GM19438 (cell line): ENCODE data around the gene EPHB1.

Source experiments
- ATAC-seq: cut with Tn5 transposase; IDR thresholded peaks from one replicate; pipeline ENCODE4 v1.9.1; 2021; ENCODE audit warnings: low read depth; ENCODE audit not compliant: unreplicated experiment

EPHB1 gene

DNA sequence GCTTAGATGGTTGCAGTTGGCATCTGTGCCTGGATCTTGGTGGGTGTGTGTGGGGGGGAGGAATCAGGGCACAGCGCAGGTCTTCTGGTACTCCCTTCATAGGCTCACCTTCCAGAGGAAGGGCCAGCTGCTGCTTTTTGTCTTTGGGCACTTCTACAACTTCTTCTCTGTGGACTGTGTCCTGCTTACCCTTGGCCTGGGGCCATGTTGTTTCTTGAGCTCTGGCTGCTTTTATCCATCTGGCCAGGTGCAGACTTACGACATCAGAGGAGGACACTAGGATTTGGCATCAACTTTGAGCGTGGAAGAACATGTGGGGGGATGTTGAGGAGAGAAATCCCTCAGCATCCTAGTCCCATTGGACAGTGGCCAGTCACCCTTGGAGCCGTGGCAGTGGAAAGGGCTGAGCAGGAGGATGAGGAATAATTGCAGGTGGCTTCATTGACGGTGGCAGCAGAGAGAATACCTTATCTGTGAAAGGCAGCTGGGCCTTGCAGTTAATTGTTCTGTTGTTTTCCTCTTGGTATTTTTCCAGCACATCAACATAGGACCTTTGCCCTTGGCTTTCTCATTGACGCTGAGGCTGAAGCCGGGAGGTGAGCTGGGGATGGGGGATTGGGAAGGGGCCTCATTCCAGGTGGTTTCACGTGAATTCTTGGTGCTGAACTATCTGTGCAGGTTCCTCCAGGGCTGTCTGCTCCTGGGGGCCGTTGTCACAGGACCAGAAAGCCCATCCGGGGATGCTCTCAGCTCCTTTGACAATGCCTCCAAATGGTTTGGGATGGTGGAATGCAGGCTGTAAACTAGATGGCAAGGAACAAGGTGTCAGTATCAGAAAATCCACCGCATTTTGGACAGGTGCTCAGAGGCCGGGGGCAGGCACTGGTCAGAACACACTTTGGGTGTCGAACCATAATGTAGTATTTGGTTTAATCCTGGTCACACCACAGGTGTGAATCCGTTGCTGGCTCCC lies 9.7 kb downstream of the EPHB1 start:
- ATAC-seq = no peak

DNA sequence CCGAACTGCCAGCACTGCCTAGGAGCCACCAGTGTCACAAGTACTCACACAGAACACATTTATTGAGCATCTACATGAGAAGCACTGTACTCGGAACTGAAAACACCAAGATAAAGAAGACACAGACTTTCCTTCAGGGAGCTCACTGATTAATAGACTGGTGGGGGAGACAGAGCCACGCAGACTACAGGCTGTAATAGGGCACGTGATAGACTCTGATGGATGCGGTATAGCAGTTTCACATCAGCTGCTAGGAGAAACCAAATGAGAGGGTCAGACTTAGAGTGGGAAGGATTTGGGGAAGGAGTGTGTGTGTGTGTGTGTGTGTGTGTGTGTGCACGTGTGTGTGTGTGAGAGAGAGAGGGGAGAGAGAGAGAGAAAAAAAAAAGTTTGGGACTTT lies 12.1 kb downstream of the EPHB1 start:
- ATAC-seq = no peak

DNA sequence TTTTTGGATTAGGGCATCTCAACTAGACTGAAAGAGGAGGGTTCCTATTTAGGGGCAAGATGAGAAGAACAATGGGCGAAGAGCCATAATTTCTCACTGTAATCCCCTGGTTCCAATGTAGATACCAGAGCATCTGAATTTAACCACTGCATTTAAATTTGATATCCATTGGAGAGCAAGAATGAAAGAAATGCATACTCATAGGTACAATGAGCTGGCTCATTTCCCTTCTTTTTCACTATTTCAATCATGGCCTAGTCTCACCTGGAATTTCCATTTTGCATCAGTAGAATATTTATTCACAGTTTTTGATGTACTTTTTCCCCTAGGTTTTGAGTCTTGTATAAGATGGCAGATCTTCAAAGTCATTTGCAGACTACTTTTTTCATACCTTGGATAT lies 13.8 kb downstream of the EPHB1 start:
- no peak for ATAC-seq

DNA sequence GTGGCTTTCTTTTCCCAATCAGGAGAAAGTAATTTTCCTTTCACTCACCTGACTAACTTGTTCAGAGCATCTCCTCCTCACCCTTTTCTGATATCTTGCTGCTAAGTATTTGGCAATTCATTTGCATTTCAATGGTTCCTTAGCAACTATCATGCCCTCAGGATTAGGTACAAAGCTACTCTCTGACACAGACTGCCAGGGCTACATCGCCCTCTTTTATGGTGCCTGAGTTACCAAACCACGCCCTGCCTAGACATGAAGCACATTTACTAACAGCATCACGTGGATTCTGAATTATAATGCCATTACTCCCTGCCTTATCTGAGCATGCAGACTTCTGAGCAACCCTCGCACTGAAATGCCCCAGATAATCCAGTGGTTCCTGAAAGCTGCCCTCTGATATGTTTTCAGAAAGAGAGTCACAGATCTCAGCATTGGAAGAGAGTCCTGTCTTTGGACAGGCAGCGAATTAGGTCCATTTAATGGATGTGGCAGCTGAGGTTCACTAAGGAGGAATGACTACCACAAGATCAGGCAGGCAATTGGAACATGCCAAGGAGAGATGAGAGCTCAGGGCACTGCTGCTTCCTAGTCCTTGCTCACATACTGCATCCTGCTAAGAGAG lies 14.5 kb downstream of the EPHB1 start:
- no peak for ATAC-seq

DNA sequence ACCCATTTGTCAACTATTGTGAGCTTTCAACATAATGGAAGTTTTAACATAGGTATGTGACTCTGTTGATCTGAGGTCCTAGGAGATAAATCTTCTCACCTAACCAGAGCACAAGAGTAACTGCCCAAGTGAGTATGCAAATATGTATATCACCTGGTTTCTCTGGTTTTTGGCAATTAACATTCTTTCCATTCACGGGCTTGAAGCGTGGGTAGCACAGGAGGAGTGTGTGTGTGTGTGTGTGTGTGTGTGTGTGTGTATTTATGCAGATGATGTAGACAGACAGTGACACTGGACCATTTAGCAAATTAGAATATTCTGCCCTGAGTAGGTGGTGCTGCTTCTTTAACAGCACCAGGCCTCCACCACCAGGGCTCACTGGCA lies 15.0 kb downstream of the EPHB1 start:
- no peak for ATAC-seq

DNA sequence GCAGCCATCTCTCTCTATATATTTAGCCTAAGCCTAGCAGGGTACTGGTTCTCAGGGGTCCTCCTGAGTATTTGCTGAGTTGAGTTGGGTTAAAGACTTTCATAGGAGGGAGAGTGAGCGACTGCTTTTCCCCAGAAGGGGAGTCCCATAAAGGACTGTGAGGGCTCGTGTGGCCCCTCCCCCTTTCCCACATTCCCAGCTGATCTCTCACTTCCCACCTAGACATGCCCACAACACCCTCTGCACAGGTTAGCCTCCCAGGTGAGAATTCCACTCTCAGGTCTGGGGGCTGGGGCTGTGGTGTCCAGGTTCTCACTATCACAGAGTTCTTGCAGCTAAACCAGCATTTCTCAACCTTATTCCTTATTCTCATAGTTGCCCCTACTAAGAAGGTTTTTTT lies 15.8 kb downstream of the EPHB1 start:
- no peak for ATAC-seq

DNA sequence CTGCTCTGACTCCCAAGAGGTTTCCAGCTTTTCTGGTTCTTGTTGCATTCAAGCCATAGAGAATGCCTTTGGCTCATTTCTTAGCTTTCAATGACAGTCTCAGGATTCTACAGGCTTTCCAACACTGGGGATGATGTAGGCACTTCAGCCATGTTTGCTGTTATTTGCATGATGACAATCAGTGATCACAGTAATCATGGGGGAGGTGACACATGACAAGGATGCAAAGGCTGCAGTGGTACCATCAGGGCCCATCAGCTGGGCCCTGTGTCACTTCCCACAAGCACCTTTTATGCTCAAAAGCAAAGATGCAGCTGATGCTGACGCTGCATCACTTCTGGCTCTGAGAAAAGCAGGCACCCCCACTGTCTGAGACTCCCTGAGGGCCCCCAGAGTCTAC lies 18.6 kb downstream of the EPHB1 start:
- ATAC-seq = no peak

DNA sequence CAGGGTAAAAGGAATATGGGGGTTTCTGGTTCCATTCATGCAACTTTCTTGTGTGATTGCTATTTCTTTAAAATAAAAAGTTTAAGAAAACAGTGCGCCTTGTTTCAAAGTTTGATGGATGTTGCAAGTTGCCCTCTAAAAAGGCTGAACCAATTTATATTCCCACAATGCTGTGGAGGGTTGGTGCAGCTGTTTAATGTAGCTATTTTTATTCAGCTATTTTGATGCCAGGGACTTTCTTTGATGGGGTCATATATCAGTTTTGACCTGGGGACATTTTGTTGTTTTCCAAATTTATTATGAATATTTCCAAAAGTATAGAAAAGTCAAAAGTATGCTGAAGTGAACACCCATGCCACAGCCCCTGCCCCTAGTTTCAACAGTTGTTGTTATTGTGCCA lies 20.5 kb downstream of the EPHB1 start:
- no peak for ATAC-seq

DNA sequence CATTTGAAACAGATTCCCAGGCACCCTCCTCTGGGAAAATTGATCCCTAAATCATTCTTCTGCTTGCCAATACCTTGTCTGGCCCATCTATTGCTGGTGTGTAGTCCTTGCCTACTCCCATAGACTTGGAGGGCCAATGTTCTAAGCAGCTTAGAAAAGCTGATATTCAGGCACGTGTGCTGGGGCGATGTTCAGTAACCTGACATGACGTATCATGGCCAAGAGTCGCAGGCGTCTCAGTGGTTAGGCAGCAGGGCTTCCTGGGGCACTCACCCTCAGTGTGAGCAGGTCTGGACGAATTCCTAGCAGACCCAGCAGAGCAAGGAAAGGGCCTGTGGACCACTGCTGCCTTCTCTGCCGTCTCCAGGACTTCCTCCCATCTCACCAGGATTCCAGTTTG lies 21.6 kb downstream of the EPHB1 start:
- ATAC-seq = no peak

DNA sequence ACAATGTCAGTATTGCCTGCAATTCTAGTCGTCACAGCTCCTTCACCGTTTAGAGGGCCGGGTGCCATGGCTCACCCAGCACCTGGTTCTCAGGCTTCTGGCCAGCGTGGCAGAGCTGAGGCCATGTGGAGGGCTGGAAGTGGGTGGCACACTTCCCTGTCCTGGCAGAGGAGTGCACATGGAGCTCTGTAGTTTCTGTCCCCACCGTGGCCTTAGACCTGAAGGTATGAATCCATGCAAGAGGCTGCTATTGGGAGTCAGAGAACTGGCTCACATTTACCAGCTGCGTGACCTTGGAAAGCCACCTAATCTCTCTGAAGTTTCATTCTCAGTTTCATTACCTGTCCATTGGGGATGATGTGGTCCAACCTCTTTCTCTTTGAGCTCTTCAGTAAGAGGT lies 22.2 kb downstream of the EPHB1 start:
- ATAC-seq = peak; percentile 92

DNA sequence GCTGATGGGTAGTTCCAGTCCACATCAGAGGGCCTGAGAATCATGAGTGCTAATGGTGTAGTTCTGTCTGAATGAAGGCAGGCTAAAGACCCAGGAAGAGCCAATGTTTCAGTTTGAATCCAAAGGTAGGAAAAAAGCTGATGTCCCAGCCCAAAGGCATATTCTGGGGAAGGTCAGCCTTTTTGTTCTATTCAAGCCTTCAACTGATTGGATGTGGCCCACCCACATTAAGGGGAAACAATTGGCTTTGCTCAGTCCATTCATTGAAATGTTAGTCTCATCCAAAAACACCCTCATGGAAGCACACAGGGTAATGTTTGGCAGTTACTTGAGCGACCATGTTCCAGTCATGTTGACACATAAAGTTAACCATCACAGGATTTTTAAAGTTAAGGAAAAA lies 25.9 kb downstream of the EPHB1 start:
- no peak for ATAC-seq

DNA sequence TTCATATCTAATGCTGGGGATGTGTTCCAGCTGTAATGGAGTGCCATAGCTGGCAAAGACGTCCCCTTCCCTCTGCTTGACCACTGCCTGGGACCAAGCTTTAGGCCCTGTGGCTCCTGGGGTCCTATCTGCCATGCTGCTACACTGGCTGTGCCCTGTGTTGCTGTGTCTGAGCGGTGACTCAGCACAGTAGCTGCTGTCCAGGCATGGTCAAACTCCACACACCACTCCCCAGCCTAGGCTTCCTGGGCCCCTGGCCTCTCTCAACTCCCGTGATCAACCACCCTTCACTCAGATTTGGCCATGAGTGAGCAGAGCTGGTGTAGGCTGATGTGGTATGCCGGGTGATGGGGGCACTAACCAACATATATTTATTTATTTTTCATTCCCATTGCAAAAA lies 27.0 kb downstream of the EPHB1 start:
- no peak for ATAC-seq

DNA sequence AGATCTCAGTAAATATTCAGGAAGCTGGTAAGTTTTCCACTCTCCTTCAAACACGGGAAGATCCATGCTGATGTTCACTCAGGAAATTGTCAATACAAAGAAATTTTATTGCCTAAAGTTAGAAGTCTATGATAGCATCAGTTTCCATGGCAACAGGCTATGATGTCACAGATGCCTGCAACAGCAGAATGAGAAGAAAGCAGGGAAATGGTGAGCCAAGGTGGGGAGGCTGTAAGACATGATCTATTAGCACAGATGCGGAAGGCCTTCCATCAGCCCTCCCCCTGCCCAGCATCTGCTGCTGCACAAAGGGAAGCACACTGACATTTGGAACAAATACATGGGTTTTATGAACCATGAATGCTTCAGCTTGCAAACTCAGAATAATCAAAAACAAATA lies 28.6 kb downstream of the EPHB1 start:
- ATAC-seq = no peak

DNA sequence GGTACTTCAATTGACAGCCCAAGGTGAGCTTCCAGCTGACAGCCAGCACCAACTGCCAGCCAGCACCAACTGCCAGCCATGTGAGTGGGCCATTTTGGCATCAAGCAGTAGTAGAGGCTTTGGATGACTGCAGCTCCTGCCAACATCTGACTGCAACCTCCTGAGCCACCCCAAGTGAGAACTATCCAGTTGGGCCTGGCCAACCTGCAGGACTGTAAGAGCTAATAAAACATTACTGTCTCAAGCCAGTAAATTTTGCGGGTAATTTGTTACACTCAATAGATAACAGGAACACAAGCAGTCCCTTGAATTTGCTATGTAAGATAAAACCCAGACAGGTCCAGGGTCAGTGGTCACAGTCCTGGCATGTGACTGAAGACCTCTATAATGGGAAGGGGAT lies 29.7 kb downstream of the EPHB1 start:
- no peak for ATAC-seq

DNA sequence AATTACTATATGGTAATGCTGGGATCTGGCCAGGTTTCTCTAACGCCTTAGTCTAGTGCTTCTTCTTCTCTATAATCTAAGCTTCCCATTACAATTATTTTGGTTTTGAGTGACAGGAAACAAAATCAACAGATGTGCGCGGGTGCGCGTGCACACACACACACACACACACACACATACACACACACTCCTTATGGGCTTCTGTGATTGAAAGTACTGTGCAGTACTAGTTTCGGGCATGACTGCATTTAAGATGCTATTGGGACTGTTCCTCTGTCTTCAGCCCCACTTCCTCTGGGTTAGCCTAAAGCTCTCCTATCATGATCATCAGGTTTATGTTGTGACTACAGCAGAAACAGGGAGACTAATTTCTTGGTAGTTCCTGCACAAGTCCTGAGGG lies 32.2 kb downstream of the EPHB1 start:
- ATAC-seq = peak; percentile 94

DNA sequence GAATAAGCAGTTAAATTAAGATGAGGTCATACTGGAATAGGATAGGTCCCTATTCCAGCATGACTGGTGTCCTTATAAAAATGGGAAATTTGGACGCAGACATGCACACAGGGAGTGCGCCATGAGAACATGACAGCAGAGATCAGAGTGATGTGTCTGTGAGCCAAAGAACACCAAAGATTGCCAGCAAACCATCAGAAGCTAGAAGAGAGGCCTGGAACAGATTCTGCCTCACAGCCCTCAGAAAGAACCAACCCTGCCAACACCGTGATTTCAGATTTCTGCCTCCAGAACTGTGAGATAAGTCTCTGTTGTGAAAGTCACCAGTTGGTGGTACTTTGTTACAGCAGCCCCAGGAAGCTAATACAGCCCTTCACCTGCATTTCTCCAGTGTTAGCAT lies 34.7 kb downstream of the EPHB1 start:
- no peak for ATAC-seq

DNA sequence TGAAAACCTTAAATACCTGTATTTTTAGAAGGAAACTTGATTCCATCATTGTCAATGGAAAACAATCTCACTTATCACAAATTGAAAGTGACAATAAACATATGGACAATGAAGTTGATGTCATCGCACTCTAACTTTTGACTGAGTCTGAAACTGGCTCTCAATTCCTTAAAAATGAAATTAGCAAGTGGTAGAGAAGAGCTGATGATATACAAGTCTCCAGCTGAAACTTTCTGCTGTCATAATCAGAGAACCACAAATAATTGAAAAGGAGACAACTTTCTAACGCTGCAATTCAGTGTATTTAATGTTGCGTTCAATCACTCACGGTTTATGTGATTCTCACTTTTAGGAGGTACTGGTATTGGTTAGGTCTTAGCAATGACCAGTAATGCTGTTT lies 37.5 kb downstream of the EPHB1 start:
- ATAC-seq = no peak

DNA sequence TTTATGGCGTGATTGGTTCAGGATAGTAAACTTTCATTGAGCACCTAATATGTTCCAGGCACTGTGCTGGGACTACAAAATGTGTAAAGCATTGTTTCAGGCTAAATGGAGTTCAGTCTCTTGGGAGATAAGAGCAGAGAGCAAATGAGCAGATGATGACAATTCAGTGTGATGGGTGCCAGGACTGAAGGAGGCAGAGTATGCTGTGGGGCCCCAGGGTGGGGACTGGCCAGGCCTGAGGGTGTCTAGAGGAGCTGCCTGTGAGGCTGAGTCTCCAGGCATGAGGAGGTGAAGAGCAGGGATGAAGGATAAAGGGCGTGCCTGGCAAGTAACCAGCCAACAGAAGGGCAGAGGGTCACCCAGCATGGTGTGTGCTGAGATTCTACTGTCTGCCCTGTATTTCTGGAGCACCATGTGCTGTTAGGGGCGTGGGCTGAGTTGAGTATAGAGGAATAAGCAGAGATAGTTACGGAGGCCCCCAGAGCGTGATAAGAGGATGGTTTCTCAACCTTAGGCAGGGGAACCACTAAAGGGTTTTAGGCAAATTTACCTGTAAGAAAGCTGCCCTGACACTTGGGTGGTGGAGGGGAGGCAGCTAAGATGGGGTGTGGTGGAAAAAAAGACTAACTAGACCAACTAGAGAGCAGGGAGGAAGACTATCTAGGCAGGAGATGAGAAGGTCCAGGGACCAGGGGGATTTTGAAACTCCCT lies 38.5 kb downstream of the EPHB1 start:
- no peak for ATAC-seq

DNA sequence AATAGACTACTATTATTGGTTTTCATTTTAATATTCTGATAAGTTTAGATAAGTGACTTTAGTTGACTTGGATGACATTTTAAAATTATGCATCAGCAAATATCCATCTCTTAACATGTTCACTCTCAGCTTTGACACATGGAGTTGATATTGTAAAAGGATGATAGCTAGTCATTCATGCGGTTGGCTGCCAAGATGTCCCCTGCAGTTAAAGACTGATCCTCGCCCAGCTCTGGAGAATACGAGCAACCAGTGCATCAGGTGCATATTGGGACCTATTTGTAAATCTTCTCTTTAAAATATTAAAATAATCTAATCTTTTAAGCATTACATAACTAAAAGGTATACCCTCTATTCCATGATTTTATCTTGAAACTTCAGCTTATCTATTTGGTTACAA lies 41.9 kb downstream of the EPHB1 start:
- ATAC-seq = no peak

DNA sequence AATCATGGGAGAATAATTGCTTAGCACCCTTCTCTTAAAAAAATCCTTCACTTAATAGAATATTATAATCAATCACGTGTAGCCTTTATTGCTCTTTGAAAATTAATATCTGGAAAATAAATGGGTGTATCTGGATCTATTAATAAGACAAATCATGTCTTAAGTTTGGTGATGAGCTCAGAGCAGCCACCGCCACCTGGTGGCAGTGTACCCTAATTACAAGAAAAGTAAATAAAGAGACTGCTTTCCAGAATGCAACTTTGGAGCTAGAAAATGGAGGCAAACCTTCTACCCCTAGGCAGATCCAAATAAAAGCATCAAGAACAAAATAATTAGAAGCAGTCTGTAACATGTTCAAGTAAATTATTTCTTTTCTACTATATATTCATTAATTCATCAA lies 43.5 kb downstream of the EPHB1 start:
- no peak for ATAC-seq

DNA sequence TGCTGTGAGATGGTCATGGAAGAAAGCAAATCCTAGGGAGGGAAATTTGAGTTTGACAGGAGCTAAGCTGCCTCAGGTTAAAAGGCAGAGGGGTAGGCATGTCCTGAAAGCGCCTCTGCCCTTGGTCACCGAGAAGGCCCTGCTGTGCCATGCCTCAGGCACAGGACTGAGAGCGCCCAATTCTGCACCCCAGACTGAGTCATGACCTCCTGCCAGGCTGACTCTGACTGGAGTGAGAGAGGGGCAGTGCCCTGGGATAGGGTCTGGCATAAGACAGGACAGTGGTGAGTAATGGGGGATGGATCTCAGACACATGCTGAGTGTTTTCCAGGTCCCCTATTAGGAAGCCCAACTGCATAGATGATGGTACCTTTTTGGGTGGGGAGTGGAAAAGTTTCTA lies 44.4 kb downstream of the EPHB1 start:
- ATAC-seq = no peak

DNA sequence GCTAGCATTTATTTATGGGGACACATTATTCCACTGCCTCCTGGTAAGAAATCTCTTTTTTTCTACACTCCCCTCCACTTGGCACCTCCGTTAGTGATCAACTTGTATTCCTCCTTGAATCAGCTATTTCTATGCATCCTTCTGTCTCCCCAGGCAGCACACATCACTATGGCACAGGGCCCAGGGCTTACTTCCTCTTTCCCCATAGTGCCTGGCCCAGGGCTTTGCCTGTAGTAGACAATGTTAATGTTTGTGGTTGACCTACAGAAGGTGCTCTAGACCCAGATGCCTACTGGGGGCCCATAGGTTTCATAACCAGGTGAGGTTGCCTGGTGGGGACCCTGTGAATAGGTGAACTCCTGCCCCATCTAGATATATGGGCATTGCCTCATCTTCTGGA lies 44.9 kb downstream of the EPHB1 start:
- ATAC-seq = no peak
